CD4-positive, alpha-beta T cell treated with Interleukin-6 at 100 ng/mL for 8 hours (primary cell): ENCODE results near the gene CNPY3.
"Not testable (repeated sequence)": the region's sequence is repeated elsewhere in the genome, so short reads cannot be mapped to it uniquely, and the experiment has no call there.

Source experiments
- DNase-seq: peaks from one replicate; pipeline ENCODE4 v3.0.0-alpha.2; 2020; ENCODE audit warnings: mixed read lengths, low spot score

CNPY3 gene

DNA sequence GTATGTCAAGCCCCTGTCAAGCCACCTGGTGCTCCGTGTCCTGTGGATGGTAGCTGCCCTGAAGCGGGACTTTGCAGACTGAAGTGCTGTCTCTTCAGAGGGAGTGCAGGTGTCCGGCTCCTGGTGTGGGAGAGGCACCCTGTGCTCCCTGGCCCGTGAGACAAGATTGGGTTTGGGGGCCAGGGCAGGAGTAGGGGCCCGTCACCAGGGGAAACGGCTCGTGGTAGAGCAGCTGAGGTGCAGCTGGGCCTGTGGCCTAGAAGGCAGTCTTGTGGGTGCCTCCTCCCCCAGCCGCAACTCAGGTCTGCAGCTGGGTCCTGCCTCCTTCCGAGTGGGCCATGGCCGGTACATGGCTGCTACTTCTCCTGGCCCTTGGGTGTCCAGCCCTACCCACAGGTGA is 13.5 kb upstream of the CNPY3 start, which contains the start of gene PTCRA:
PTCRA (plus strand) TSS at position 322 of the 400 bp plus-strand sequence; CDS start at position 339, 17 bp downstream.
- no peak for DNase-seq

DNA sequence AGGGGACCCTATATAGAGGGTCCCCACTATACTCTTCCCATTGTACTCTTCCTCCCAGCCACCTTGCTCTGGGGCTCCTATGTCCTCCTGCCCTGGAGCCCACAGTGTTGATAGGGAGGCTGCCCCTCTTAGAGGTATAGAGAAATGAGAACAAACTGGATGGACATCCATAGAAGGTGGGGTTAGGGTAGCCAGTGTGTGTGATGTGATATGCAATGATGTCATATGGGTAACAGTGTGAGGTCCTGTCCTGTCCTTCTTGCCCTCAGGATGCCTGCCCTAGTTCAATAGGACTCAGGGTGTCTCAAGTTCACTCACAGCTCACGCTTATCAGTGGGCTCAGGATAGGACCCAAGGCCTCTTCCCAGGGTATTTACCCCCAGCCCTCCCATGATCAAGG is 13.0 kb upstream of the CNPY3 start:
- DNase-seq = no peak

DNA sequence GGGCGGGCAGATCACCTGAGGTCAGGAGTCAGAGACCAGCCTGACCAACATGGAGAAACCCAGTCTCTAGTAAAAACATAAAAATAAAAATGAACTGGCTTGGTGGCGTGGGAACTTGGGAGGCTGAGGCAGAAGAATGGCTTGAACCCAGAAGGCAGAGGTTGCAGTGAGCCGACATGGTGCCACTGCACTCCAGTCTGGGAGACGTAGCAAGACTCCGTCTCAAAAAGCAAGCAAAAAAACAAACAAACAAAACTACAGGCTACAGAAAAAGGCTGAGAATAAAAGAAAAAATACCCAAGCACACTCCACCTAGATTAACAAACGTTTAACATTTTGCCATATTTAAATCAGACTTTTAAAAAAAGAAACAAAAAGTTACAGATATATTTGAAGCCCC is 7.5 kb upstream of the CNPY3 start:
- no peak for DNase-seq

DNA sequence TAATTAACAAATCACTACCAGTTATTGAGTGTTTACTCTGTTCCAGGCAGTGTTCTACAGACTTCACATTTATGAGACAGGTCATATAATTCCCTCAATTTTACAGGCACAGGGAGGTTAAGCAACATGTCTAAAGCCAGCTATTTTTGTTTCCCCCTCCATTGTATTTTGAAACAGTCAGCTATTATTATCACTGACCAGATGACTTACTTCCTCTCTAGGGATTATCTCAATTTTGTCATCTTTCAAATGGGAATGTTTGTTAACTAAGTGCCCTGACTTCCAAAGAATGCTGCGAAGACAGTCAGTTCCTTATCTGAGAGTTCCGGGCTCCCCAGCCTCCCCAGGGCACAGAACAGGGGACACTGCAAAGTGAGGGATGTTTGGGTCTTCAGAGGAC is 5.6 kb upstream of the CNPY3 start:
- no peak for DNase-seq

DNA sequence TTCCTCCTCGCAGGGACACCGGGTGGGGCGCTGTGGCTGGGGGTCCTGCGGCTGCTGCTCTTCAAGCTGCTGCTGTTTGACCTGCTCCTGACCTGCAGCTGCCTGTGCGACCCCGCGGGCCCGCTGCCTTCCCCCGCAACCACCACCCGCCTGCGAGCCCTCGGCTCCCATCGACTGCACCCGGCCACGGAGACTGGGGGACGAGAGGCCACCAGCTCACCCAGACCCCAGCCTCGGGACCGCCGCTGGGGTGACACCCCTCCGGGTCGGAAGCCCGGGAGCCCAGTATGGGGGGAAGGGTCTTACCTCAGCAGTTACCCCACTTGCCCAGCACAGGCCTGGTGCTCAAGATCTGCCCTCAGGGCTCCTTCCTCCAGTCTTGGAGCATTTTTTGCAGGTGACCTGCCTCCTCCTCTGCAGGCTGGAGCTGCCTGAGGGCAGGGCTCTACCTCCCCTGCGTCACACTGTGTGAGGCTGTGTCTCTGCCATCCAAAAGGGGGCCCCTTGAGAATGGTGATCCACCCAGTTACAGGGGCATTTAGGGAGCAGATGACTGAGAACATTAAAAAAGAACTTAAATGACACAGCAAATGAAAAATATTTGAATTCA is 3.9 kb upstream of the CNPY3 start:
- no peak for DNase-seq

DNA sequence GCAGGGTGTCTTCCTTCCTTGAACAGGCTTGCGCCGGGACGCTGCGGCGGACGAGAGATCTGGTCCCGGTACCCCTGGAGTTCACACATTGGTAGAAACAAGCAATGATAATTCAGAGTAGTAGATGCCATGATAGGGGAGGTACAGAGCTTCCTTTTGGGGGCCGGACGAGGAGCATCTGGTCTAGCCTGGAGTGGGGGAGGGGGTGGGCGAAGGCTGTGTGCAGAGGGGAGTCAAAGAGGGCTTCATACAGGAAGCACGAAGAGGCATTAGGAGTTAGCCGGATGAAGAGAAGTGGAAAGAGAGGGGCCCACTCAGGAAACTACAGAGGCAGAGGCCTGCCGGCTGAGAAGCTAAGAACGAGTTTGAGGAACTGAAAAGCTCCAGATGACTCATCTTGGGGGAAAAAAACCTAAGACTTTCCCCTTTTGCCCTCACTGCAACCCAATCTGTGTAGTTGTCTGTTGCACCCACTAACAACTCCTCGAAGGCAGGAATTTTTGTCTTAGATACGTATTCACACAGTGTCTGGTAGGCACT is 611 bp downstream of the CNPY3 start:
- DNase-seq = peak; percentile 53

DNA sequence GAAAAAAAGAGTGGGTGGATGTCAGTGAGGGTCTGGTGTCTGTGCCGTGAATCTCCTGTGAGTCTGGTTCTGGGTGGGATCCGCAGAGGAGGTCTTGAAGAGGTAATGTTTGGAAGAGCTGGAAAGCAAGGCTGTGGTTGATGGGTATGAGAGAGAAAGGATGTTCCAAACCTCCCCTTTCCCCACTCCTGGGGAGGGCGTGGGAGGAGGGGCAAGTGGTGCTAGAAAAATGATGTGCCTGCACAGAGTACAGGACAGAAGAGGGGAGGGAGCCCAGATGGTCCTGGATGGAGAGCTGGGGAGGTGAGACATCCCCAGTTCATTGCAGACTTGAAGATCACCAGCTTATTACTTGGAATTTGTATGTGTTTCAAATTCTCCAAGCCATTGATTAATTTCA is 3.1 kb downstream of the CNPY3 start:
- no peak for DNase-seq

DNA sequence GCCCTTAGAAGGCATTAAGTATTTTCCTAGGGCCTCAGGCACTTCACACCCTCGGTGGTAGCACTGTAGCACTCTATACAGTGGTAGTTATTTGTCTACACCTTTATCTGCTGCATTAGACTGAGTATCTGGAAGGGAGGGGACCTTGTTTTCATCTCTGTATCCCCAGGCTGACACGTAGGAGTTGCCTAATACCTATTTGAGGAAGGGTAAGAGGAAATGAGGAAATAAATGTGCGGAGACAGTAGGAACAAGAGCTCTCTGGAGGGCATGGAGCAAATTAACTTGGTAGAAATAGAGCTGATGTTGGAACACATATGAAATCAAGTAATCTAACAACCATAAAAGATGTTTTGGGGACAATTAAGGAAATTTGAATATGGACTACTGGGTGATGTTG is 3.9 kb downstream of the CNPY3 start:
- no peak for DNase-seq

DNA sequence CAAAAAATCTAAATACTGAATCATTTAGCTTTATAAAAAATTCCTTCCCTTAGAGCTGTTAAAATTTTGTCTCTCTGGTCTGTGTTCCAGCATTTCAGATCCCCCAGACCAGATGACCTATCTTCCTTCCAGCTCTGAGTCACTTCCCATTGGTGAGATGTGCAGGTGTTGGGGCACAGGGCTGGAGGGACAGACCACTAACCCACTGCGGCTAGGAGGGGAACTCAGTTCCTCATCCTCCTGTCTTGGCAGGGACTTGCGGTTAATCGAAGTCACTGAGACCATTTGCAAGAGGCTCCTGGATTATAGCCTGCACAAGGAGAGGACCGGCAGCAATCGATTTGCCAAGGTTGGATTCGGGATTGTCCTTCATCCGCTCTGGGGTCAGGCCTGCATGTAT is 6.0 kb downstream of the CNPY3 start:
- DNase-seq = no peak

DNA sequence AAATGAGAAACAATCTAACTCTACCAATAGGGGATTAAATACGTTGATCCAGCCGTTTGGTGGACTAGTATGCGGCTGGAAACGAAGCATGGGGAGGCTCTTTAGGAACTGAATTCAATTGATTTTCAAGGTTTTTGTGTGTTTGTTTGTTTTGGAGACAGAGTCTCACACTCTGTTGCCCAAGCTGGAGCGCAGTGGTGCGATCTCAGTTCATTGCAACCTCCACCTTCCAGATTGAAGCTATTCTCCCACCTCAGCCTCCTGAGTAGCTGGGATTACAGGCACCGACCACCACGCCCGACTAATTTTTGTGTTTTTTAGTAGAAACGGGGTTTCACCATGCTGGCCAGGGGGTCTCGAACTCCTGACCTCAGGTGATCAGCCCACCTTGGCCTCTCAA is 7.1 kb downstream of the CNPY3 start:
- DNase-seq = no peak

DNA sequence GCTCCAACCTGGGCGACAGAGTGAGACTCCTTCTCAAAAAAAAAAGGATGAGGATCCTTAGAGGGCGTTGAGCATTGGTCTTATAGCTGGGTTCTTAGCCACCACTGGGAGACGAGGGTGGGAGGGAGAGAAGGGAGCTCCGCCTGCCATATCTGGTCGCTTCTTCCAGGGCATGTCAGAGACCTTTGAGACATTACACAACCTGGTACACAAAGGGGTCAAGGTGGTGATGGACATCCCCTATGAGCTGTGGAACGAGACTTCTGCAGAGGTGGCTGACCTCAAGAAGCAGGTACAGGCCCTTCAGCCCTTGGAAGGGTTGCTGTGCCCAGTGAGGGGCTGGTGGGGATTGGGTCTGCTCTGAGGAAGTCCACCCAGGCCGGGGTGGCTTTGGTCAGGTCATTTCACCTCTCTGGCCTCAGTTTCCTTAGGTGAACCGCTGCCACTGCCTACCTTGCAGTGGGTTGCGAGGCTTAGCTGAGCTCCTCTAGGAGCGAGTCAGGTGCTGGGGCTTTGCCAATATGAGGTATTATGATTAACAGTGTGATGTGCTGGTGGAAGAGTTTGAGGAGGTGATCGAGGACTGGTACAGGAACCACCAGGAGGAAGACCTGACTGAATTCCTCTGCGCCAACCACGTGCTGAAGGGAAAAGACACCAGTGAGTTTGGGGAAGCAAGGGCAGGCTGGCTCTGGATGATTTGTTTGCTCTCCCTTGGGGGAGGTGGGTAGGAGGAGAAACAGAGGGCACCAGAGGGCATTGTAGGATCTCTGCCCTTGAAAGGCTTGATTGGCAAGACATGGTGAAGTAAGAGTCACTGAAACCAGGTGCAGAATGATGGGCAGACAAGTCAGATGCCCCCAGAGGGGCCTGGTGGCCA is 8.5 kb downstream of the CNPY3 start:
- DNase-seq = no peak

DNA sequence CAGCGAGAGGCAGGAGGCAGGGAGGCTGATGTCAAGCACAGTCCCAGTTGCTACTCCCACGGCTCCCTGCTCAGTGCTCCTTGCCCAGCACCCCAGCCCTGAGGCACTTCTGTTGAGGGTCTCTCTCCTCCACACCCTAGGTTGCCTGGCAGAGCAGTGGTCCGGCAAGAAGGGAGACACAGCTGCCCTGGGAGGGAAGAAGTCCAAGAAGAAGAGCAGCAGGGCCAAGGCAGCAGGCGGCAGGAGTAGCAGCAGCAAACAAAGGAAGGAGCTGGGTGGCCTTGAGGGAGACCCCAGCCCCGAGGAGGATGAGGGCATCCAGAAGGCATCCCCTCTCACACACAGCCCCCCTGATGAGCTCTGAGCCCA is 9.1 kb downstream of the CNPY3 start:
- DNase-seq = no peak

DNA sequence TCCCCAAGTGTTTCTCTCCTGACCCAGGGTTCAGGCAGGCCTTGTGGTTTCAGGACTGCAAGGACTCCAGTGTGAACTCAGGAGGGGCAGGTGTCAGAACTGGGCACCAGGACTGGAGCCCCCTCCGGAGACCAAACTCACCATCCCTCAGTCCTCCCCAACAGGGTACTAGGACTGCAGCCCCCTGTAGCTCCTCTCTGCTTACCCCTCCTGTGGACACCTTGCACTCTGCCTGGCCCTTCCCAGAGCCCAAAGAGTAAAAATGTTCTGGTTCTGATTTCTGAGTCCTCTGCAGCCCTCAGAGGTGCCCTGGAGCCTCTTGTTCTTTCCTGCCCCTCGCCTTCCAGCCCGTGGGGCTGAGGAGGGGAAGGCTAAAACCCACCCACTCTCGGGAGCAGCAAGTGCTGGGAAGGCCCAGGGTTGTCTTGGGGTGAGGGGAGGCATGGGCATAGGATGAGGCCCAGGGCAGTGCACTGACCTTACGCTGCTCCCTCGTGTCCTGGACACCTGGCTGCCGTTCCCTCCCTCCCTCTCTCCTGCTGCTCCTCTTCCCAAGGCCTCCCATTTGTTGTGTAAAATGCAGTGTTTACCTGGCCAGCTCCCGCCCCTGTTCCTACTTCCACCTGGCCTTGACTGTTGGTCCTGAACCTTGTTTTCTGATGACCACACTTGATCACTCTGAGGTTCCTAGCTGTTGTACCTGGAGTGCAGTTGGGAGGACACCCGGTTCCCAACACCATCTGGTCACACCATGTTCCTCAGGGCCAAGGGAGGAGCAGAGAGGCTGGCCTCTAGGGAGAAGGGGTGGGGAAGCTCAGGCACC is 9.9 kb downstream of the CNPY3 start:
- DNase-seq = no peak

DNA sequence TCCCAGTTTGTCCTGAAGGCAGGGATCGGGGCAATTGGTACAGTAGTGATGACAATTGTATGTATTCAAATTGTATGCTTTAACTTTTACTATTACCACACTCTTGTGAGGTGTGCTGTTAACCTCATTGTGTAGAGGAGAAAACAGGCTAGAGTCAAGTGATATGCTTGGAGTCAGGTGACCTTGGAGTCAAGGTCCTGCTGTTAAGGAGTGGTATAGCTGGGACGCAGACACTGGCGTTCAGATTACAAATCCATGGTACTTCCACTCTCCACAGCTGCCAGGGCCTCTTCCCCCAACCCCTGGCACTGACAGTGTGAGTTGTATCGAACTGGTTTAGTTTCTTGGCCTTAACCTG is 10.5 kb downstream of the CNPY3 start:
- DNase-seq = no peak

DNA sequence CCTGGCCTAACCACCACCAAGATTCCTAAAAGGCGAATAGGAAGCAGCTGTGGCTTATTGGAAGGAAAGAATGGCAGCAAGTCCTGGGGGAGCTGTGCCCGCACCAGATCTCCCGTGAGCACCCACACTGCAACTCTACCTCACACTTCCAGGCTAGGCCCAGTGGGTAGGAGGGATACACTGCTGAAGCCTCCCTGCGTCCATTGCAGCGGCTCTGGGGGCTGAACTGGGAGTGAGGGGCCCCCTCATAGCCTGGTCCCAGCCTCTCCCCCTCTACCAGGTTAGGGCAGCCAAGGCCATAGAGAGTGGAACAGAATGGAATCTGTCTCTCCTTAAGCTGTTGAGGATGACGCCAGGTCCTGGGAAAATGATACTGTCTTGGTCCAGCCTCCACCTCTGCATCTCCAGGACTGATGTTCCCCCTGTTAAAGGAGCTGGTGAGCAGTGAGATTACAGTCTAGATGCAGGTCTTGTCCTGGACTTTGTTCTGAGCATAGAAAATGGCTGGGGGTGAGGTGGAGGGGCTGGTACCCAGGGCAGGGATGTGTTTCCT is 11.3 kb downstream of the CNPY3 start:
- no peak for DNase-seq

DNA sequence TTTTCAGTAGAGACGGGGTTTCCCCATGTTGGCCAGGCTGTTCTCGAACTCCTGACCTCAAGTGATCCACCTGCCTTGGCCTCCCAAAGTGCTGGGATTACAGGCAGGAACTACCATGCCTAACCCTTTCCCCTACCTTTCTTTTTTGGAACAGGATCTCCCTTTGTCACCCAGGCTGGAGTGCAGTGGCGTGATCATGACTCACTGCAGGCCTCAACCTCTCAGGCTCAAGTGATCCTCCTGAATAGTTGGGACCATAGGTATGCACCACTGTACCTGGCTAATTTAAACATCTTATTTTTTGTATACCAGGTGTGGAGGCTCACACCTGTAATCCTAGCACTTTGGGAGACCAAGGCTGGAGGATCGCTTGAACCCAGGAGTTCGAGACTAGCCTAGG is 12.1 kb downstream of the CNPY3 start:
- DNase-seq = not testable (repeated sequence)

DNA sequence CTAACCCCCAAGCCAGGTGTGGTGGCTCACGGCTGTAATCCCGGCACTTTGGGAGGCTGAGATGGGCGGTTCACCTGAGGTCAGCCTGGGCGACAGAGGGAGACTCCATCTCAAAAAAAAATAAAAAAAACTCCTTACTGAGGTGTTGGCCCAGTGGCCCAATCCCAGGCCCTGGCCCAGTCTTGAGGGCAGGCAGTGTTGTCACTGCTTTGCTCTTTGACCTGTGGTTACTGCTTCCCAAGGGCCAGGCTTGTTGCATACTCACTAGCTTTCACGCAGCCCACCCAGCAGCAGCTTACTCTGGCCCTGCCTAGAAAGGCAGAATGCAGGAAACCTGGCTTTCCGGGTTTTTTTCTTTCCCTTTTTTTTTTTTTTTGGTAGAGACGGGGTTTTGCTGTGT is 13.2 kb downstream of the CNPY3 start:
- DNase-seq = no peak

DNA sequence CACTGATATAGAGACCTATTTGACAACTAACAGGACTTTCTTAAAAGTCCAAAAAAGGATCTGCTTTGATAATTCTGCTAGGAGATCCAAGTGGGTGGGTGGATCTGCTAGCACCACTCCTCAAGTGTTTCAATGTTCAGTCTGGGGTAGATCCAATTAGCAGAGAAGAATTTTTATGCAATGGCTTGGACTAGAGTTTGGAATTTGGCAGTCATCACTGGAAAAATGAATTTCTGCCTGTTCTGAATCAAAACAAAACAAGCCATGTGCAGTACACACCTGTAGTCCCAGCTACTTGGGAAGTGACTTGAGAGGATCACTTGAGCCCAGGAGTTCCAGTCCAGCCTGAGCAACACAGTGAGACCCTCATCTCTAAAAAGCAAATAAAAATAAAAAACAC is 18.7 kb downstream of the CNPY3 start:
- no peak for DNase-seq

DNA sequence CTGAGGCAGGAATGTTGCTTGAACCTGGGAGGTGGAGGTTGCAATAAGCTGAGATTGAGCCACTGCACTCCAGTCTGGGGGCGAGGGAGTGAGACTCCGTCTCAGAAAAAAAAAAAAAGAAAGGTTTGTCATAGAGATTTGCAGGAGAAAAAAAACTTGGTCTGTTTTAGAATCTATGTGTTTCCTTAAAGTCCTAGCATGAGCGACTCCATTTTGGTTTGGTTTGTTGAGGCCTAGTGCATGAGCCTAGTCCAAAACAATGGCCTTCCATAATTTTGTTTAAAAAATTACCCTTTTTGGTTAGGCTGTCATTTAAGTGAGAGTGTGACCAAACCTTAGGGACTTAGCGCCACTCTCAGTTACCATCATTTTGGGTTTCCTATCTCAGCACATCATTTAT is 23.1 kb downstream of the CNPY3 start:
- no peak for DNase-seq

DNA sequence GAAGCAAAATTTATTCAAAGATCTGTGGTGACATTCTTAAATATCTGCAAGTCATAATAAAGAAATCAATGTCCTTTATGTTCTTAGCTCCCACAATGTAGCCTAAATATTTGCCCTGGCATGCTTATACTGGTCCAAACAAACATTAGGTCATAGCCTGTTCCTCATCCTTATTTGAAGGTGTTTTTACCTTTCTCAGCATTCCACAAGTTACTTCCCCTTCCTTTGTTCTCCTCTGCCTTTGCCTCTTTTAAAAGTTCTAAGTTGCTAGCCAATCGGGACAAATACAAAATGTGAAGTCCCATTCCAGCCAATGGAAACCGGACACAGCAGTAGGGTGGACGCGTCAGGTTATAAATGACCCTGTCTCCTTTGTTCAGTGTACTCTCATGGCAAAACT is 25.1 kb downstream of the CNPY3 start:
- not testable (repeated sequence) for DNase-seq

DNA sequence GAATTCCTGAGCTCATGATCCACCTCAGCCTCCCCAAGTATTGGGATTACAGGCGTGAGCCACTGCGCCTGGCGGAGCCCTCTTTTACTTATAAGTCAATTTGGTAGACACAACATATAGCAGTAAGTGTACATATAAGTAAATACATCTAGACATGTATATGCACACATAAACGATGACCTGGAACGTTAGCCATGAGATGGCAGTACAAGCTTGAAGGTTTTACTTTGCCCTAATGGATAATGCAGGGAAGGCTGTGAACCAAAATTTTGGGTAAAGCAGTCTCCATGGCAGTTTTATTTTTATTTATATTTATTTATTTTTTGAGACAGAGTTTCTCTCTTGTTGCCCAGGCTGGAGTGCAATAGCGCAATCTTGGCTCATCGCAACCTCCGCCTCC is 28.8 kb downstream of the CNPY3 start:
- DNase-seq = no peak

DNA sequence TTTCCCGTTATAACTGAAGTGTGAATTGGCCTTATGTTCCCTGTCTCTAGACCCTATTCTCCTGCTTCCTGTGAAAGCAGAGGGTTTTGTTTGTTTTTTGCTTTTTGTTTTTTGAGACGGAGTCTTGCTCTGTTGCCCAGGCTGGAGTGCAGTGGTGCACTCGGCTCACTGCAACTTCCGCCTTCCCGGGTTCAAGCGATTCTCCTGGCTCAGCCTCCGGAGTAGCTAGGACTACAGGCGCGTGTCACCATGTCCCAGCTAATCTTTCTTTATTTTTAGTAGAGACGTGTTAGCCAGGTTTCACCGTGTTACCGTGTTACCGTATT is 30.6 kb downstream of the CNPY3 start:
- DNase-seq = no peak
